GM23338 (cell line): ENCODE data around the gene RBL2.

Experiments
- EZH2phosphoT487 ChIP-seq: fragments of 200-600 bp; sonication (generic); IDR thresholded peaks from one replicate; pipeline ENCODE4 v1.8.1; 2018; ENCODE audit warnings: antibody characterized with exemption; ENCODE audit not compliant: unreplicated experiment
- ZNF331 ChIP-seq: fragments of 250-450 bp; sonication (Bioruptor Pico); IDR thresholded peaks from 2 replicates; pipeline ENCODE4 v1.5.0; 2020; ENCODE audit warnings: low read depth, mild to moderate bottlenecking, moderate library complexity
- TF ChIP-seq, protein P1 (sequence below), 2 experiments: fragments of 200-600 bp in 1 of 2; sonication (generic) in 1 of 2; conservative IDR thresholded peaks; 2 replicates each; pipeline versions ENCODE4 v1.5.1 to v1.6.1; 2016 to 2017; ENCODE audit warnings: antibody characterized with exemption in 2 of 2, low read depth in 2 of 2, mild to moderate bottlenecking in 2 of 2, moderate library complexity in 1 of 2

DNA sequence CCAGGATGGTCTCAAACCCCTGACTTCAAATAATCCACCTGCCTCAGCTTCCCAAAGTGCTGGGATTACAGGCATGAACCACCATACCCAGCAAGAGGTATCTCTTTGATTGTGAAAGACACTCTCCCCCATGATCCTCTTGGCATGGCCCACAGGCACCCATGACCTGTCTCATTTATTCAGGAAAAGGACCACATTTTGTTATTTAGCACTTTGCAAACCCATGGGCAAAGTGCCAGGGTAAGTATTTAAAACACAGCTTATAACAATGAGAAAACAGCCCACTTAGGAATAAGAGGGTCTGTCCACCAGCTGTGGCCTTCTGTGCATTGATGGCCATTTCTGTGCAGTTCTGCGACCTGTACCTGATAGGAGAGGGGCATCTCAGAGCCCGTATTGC lies 81.5 kb downstream of the RBL2 start:
- TF ChIP-seq EZH2phosphoT487 = no peak
- TF ChIP-seq ZNF331 (CRISPR knock-in tag) = no peak
- TF ChIP-seq, protein P1, sequence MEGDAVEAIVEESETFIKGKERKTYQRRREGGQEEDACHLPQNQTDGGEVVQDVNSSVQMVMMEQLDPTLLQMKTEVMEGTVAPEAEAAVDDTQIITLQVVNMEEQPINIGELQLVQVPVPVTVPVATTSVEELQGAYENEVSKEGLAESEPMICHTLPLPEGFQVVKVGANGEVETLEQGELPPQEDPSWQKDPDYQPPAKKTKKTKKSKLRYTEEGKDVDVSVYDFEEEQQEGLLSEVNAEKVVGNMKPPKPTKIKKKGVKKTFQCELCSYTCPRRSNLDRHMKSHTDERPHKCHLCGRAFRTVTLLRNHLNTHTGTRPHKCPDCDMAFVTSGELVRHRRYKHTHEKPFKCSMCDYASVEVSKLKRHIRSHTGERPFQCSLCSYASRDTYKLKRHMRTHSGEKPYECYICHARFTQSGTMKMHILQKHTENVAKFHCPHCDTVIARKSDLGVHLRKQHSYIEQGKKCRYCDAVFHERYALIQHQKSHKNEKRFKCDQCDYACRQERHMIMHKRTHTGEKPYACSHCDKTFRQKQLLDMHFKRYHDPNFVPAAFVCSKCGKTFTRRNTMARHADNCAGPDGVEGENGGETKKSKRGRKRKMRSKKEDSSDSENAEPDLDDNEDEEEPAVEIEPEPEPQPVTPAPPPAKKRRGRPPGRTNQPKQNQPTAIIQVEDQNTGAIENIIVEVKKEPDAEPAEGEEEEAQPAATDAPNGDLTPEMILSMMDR (conservative IDR thresholded peaks at IDR 0.05; ENCODE audit: low read depth in 2 of 2) = no peak
